Anterior cingulate cortex (tissue), 58 donors: Measurements from ENCODE around the gene DMRTB1.

Experiments used
- DNase-seq, 58 donors: peaks; one replicate each; lab custom pipeline; 2025; lab: John Stamatoyannopoulos, UW

The DMRTB1 gene

GRCh38 chr1:53462769-53463501, 3.7 kb downstream of the DMRTB1 start:
- no peak for DNase-seq

- DNase-seq: no peak
These were observed 5.0 kb downstream of the DMRTB1 start for GRCh38 chr1:53463961-53464899.

- no peak for DNase-seq
These were observed 6.1 kb downstream of the DMRTB1 start for GRCh38 chr1:53465023-53465957.

- DNase-seq: no peak
These were observed 8.2 kb downstream of the DMRTB1 start for GRCh38 chr1:53467391-53467790.

- DNase-seq: no peak
These were observed 9.2 kb downstream of the DMRTB1 start for GRCh38 chr1:53468374-53468773.

- no peak for DNase-seq
These were observed 10.2 kb downstream of the DMRTB1 start for GRCh38 chr1:53469373-53469772.

GRCh38 chr1:53470155-53470554, 11.0 kb downstream of the DMRTB1 start:
- DNase-seq: peak in 46 of 58 donors; percentile 7 to 62 (median 28)

GRCh38 chr1:53470584-53470983, 11.4 kb downstream of the DMRTB1 start:
- DNase-seq: no peak

- no peak for DNase-seq
These were observed 11.8 kb downstream of the DMRTB1 start for GRCh38 chr1:53471000-53471399.

- DNase-seq: no peak
These were observed 14.3 kb downstream of the DMRTB1 start for GRCh38 chr1:53473463-53473862.

GRCh38 chr1:53475664-53476063, 16.5 kb downstream of the DMRTB1 start:
- no peak for DNase-seq

GRCh38 chr1:53476579-53476978, 17.4 kb downstream of the DMRTB1 start:
- DNase-seq: no peak

- DNase-seq: peak in 3 of 58 donors; percentile 3 to 4 (median 3)
These were observed 18.7 kb downstream of the DMRTB1 start for GRCh38 chr1:53477651-53478501.

GRCh38 chr1:53478502-53478818, 19.3 kb downstream of the DMRTB1 start:
- peak in 1 of 58 donors; percentile 7 for DNase-seq

GRCh38 chr1:53480678-53481077, 21.5 kb downstream of the DMRTB1 start:
- DNase-seq: no peak

GRCh38 chr1:53481456-53481855, 22.3 kb downstream of the DMRTB1 start:
- DNase-seq: no peak

- DNase-seq: no peak
These were observed 23.4 kb downstream of the DMRTB1 start for GRCh38 chr1:53482441-53483153.

- no peak for DNase-seq
These were observed 24.0 kb downstream of the DMRTB1 start for GRCh38 chr1:53483170-53483569.

GRCh38 chr1:53483656-53484055, 24.5 kb downstream of the DMRTB1 start:
- no peak for DNase-seq
